ENCODE measurements around the gene ZBTB5. TPM values are rescaled to one million over a fixed set of nuclear protein-coding genes. Genes with fewer than 3 reads are reported as not detected.
A peak's percentile ranks its signal among the peaks of the same experiment; 100 is the strongest.

Gene ZBTB5
- total and polyA plus RNA-seq, 2 of the 13 experiments (the other 11 are each of a cell fraction or from before 2014, with no cell fraction given): 12.5 to 20.5 TPM

DNA sequence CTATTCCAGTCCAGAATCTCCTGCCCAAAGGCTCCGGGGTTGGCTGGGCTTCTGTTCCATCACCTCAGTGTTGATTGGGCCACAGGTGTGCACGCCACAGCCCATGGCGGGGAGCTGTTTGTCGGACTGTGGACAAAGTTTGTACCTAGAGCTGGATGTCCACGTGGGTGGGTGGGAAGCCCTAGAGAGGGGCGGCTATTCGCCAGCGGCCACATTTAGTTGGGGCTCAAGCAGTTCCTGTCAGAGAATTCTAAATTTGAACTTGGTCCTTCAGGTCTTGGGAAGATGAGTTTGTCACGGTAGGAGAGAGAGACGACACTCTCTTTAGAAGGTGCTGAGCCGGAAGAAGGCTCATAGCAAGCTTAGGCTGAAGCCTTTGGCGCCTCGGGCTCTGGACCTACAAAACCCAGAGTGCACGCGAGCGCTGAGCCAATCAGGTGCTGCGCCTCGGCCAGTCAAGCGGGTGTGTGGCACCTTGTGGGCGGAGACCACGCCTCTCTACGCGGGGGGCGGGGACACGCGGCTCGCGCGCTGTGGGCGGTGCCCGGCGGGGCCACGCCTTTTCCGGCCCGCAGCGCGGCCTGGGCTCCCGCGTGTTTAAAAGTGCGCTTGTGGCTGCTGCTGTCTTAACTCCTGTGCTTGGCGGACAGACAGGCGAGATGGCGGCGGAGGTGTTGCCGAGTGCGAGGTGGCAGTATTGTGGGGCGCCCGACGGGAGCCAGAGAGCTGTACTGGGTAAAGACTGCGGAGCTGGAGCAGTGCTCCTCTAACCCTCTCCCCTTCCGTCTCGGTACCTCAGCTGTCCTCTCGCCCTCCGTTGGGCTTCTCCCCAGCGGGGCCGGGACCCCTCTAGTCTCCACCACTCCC lies 20.4 kb upstream of the ZBTB5 start, which contains the start of gene POLR1E (continued):
- peak; percentile 47; the same call in 1 of the 2 replicates for TF ChIP-seq ISL2 (CRISPR knock-in tag; IDR thresholded peaks at IDR 0.05)
- 0 out of 2 replicates have a peak, but pooled peaks have one; percentile 33 for TF ChIP-seq ZBTB7B (CRISPR knock-in tag; IDR thresholded peaks at IDR 0.05)
- TF ChIP-seq FOXK1 (CRISPR knock-in tag; IDR thresholded peaks at IDR 0.05; ENCODE audit: borderline replicate concordance, low read depth): peak; percentile 15; the same call in 1 of the 2 replicates
- TF ChIP-seq ZNF674 (CRISPR knock-in tag; IDR thresholded peaks at IDR 0.05; ENCODE audit: low read depth): no peak
- no peak for TF ChIP-seq SRSF9 (IDR thresholded peaks at IDR 0.05; ENCODE audit: borderline replicate concordance, insufficient read depth, low read depth, low read length, poor library complexity, severe bottlenecking)
- no peak for TF ChIP-seq ZNF431 (CRISPR knock-in tag; IDR thresholded peaks at IDR 0.05; ENCODE audit: borderline replicate concordance, low read depth)
- peak; percentile 37; the same call in 1 of the 2 replicates for TF ChIP-seq CREM (IDR thresholded peaks at IDR 0.05)
- TF ChIP-seq CREM (CRISPR knock-in tag; IDR thresholded peaks at IDR 0.05): no peak
- TF ChIP-seq ZC3H13 (CRISPR knock-in tag; IDR thresholded peaks at IDR 0.05): no peak; the same call in 1 of the 2 replicates
- TF ChIP-seq THAP11 (CRISPR knock-in tag; IDR thresholded peaks at IDR 0.05): peak; percentile 86; the same call in 1 of the 2 replicates
- no peak for TF ChIP-seq ZNF354B (CRISPR knock-in tag; IDR thresholded peaks at IDR 0.05)
- no peak for TF ChIP-seq ZNF24 (IDR thresholded peaks at IDR 0.05)
- TF ChIP-seq BRD4 (CRISPR knock-in tag; IDR thresholded peaks at IDR 0.05): 0 out of 2 replicates have a peak, but pooled peaks have one; percentile 62
- 0 out of 2 replicates have a peak, but pooled peaks have one; percentile 4 for TF ChIP-seq RFXANK (CRISPR knock-in tag; IDR thresholded peaks at IDR 0.05)
- TF ChIP-seq ZNF296 (CRISPR knock-in tag; conservative IDR thresholded peaks at IDR 0.05): no peak
- TF ChIP-seq ZKSCAN1 (IDR thresholded peaks at IDR 0.05; ENCODE audit: low read length): no peak
- no peak for TF ChIP-seq ZNF562 (CRISPR knock-in tag; IDR thresholded peaks at IDR 0.05; ENCODE audit: borderline replicate concordance)
- no peak; the same call in 1 of the 2 replicates for TF ChIP-seq ZNF124 (CRISPR knock-in tag; IDR thresholded peaks at IDR 0.05)
- TF ChIP-seq, protein P1, sequence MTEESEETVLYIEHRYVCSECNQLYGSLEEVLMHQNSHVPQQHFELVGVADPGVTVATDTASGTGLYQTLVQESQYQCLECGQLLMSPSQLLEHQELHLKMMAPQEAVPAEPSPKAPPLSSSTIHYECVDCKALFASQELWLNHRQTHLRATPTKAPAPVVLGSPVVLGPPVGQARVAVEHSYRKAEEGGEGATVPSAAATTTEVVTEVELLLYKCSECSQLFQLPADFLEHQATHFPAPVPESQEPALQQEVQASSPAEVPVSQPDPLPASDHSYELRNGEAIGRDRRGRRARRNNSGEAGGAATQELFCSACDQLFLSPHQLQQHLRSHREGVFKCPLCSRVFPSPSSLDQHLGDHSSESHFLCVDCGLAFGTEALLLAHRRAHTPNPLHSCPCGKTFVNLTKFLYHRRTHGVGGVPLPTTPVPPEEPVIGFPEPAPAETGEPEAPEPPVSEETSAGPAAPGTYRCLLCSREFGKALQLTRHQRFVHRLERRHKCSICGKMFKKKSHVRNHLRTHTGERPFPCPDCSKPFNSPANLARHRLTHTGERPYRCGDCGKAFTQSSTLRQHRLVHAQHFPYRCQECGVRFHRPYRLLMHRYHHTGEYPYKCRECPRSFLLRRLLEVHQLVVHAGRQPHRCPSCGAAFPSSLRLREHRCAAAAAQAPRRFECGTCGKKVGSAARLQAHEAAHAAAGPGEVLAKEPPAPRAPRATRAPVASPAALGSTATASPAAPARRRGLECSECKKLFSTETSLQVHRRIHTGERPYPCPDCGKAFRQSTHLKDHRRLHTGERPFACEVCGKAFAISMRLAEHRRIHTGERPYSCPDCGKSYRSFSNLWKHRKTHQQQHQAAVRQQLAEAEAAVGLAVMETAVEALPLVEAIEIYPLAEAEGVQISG (CRISPR knock-in tag; IDR thresholded peaks at IDR 0.05): peak; percentile 68; the same call in 1 of the 2 replicates
- TF ChIP-seq ZNF17 (CRISPR knock-in tag; IDR thresholded peaks at IDR 0.05): no peak
- TF ChIP-seq SNAPC4 (CRISPR knock-in tag; IDR thresholded peaks at IDR 0.05): no peak

Data from HepG2 (cell line).